ENCODE data around the gene KCNJ16.

KCNJ16 gene

DNA sequence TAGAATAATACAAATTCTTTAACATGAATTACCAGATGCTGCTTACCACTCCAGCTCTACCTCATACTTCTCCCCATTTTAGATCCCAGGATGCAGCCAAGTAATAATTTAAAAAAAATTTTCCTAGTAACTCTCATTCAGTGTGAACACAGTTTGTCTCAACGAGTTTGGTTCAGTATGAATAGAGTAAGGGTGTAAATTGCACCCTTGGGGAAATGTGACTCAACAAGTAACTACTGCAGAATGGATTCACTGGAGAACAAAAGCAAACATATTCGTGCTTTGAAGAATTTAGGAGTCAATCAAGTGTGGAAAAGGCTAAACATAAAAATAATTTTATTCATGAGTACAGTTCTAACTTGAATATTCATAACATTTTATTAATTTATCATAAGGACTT is 23.0 kb downstream of the KCNJ16 start:
- TF ChIP-seq, protein P1, sequence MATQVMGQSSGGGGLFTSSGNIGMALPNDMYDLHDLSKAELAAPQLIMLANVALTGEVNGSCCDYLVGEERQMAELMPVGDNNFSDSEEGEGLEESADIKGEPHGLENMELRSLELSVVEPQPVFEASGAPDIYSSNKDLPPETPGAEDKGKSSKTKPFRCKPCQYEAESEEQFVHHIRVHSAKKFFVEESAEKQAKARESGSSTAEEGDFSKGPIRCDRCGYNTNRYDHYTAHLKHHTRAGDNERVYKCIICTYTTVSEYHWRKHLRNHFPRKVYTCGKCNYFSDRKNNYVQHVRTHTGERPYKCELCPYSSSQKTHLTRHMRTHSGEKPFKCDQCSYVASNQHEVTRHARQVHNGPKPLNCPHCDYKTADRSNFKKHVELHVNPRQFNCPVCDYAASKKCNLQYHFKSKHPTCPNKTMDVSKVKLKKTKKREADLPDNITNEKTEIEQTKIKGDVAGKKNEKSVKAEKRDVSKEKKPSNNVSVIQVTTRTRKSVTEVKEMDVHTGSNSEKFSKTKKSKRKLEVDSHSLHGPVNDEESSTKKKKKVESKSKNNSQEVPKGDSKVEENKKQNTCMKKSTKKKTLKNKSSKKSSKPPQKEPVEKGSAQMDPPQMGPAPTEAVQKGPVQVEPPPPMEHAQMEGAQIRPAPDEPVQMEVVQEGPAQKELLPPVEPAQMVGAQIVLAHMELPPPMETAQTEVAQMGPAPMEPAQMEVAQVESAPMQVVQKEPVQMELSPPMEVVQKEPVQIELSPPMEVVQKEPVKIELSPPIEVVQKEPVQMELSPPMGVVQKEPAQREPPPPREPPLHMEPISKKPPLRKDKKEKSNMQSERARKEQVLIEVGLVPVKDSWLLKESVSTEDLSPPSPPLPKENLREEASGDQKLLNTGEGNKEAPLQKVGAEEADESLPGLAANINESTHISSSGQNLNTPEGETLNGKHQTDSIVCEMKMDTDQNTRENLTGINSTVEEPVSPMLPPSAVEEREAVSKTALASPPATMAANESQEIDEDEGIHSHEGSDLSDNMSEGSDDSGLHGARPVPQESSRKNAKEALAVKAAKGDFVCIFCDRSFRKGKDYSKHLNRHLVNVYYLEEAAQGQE (IDR thresholded peaks at IDR 0.05; ENCODE audit: low read depth): no peak
- TF ChIP-seq CEBPB (IDR thresholded peaks at IDR 0.05) (no peak), TEAD4 (IDR thresholded peaks at IDR 0.05) (no peak), RAD21 (IDR thresholded peaks at IDR 0.05; ENCODE audit: low read depth) (no peak), EP300 (IDR thresholded peaks at IDR 0.05; ENCODE audit: borderline replicate concordance) (no peak), FOXM1 (IDR thresholded peaks at IDR 0.05; ENCODE audit: borderline replicate concordance, low read depth) (no peak), TAF1 (IDR thresholded peaks at IDR 0.05; ENCODE audit: low read depth) (no peak), EGR1 (IDR thresholded peaks at IDR 0.05) (no peak), YY1 (IDR thresholded peaks at IDR 0.05; ENCODE audit: low read depth) (no peak), NFIC (IDR thresholded peaks at IDR 0.05) (no peak), TCF12 (IDR thresholded peaks at IDR 0.05; ENCODE audit: low read depth) (no peak), ZBTB7A (IDR thresholded peaks at IDR 0.05; ENCODE audit: low read depth) (no peak), CREB1 (IDR thresholded peaks at IDR 0.05; ENCODE audit: low read depth) (no peak)
- TF ChIP-seq, protein P2, sequence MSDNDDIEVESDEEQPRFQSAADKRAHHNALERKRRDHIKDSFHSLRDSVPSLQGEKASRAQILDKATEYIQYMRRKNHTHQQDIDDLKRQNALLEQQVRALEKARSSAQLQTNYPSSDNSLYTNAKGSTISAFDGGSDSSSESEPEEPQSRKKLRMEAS (IDR thresholded peaks at IDR 0.05): no peak
- TF ChIP-seq, protein P3, sequence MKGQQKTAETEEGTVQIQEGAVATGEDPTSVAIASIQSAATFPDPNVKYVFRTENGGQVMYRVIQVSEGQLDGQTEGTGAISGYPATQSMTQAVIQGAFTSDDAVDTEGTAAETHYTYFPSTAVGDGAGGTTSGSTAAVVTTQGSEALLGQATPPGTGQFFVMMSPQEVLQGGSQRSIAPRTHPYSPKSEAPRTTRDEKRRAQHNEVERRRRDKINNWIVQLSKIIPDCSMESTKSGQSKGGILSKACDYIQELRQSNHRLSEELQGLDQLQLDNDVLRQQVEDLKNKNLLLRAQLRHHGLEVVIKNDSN (IDR thresholded peaks at IDR 0.05): no peak

DNA sequence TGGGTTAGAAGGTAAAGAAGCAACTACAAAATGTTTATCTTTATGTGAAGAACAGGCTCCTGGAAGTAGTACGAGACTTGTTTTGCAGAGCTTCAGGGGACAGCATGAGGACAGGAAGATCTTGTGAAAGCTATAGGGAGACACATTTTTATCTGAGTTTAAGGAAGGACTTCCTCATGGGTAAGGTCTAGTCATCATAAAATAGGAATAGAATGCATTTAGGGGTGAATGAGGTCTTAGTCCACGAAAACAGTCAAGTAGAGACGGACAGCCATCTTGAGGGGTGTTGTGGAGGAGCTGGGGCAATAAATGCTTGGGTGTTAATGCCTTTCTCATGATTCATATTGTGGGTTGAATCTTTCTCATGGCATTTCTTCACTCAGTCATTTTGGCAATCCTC is 24.3 kb downstream of the KCNJ16 start:
- no peak for TF ChIP-seq NFIC (IDR thresholded peaks at IDR 0.05)

DNA sequence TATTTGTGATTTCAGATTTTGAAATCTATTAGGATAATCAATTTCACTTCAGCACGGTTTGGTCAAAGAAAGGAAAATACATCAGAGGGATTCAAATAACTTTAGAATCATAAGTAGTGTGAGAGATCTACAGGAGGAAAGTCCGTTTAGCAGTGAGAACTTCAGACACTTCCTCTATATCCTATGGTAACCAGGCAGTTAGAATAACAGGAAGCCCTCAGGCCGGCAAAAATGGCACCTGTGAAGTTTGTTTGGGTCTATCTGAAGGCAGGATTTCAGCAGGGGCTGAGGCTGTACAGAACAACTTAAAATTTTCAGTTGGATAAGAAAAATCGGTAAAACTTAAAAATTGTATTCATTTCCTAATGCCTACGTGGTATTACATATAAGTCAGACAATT is 24.9 kb downstream of the KCNJ16 start:
- TF ChIP-seq FOXM1 (IDR thresholded peaks at IDR 0.05; ENCODE audit: borderline replicate concordance, low read depth) (no peak), YY1 (IDR thresholded peaks at IDR 0.05; ENCODE audit: low read depth) (no peak)

DNA sequence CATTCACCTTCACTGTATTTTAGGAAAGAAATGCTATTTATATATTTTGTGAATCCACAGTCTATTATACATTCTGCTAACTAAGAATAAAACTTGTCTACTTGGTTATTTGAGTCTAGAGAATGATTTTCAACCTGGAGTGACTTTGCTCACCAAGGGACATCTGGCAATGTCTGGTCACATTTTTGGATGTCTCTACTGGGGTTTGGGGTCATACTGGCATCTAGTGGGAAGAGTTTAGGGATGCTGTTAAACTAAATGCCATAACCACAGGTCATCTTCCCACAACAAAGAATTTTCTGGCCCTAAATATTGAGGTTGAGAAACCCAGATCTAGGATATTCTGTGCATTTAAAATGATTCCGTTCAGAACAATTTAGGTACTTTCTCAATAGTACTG is 26.0 kb downstream of the KCNJ16 start:
- TF ChIP-seq EGR1 (IDR thresholded peaks at IDR 0.05) (no peak), RAD21 (IDR thresholded peaks at IDR 0.05; ENCODE audit: low read depth) (no peak)

DNA sequence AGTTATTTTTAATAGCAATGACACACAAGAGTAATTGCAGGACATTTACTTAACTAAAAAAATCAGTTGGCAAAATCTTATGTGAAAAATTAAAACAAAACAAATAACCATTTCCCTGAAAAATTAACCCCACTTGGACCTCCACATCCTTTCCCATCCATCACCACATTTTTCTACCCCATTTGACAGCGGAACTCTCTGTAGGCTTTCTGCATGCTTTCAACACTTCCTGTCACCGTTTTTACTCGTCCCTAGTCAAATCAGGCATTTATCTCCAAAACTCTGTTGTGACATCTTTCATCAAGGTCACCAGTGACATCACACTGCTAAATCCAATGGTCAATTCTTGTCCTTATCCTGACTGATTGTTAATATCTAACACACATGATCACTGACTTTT is 27.5 kb downstream of the KCNJ16 start:
- no peak for TF ChIP-seq RAD21 (IDR thresholded peaks at IDR 0.05; ENCODE audit: low read depth)
- TF ChIP-seq CREB1 (IDR thresholded peaks at IDR 0.05; ENCODE audit: low read depth): no peak
- TF ChIP-seq TEAD4 (IDR thresholded peaks at IDR 0.05): no peak
- no peak for TF ChIP-seq TCF12 (IDR thresholded peaks at IDR 0.05; ENCODE audit: low read depth)
- TF ChIP-seq NFIC (IDR thresholded peaks at IDR 0.05): no peak
- no peak for TF ChIP-seq TAF1 (IDR thresholded peaks at IDR 0.05; ENCODE audit: low read depth)
- no peak for TF ChIP-seq EP300 (IDR thresholded peaks at IDR 0.05; ENCODE audit: borderline replicate concordance)
- no peak for TF ChIP-seq EGR1 (IDR thresholded peaks at IDR 0.05)
- TF ChIP-seq, protein P2 (IDR thresholded peaks at IDR 0.05): no peak
- TF ChIP-seq FOXM1 (IDR thresholded peaks at IDR 0.05; ENCODE audit: borderline replicate concordance, low read depth): no peak
- TF ChIP-seq YY1 (IDR thresholded peaks at IDR 0.05; ENCODE audit: low read depth): no peak
- TF ChIP-seq ZBTB7A (IDR thresholded peaks at IDR 0.05; ENCODE audit: low read depth): no peak
- TF ChIP-seq, protein P1 (IDR thresholded peaks at IDR 0.05; ENCODE audit: low read depth): no peak
- no peak for TF ChIP-seq CEBPB (IDR thresholded peaks at IDR 0.05)
- TF ChIP-seq, protein P3 (IDR thresholded peaks at IDR 0.05): no peak

DNA sequence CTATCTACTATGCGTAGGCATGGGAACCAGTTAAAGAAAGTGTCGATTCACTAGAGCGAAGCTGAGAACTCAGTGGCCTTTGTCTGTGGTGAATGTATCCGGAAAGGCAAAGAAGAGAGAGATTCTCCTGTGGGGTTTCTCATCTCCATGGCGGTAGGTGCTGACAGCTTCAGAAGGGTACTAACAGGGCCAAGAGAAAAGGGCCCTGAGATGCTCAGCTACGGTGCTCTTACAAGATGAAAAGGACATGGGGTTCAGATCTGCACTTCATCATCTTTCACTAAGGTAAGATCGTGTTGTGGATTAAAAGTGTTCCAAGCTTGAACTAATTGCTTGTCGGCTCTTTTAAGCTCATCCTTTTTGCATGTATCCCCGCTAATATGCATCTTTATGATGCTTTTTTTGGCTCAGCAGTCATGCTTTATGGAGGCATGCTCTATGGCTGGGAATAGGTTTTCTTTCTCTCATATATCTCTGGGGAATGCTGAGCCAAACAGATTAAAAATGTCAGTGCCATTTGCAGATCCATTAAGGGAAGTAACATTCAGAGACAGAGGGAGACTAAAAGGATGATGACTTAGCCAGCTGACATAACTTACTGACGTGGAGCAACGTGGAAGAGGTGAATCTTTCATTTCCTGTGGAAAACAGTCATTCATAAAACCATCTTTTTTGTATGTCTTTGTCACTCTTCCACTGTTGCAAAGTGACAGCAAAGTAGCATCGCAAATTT is 29.9 kb downstream of the KCNJ16 start:
- no peak for TF ChIP-seq FOXM1 (IDR thresholded peaks at IDR 0.05; ENCODE audit: borderline replicate concordance, low read depth)
- no peak for TF ChIP-seq EP300 (IDR thresholded peaks at IDR 0.05; ENCODE audit: borderline replicate concordance)
- TF ChIP-seq, protein P1 (IDR thresholded peaks at IDR 0.05; ENCODE audit: low read depth): no peak
